G401.6 (cell line): ENCODE data around the gene INPPL1.

ENCODE experiments used
- FAIRE-seq: peaks from 2 replicates; lab custom pipeline; 2012; peaks lifted over from hg19 to GRCh38; lab: Jason Lieb, UNC

Gene INPPL1

DNA sequence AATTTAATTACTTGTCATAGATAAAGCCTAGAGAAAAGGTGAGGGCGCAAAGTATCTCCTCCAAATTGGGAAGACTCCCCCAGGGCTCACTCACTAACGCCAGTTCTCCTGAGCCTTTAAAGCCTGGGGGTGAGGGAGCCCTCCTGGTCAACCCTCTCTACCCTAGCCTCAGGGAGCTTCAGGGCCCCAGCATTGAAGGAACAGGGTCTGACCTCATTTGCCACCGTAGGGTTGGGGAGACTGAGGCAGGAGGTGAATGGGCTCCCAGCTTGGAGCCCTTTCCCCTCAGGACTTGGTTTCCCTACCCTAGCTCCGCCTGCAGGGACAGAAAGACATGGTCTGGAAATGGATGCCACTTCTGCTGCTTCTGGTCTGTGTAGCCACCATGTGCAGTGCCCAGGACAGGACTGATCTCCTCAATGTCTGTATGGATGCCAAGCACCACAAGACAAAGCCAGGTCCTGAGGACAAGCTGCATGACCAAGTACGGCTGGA, 6.3 kb upstream of the INPPL1 start:
- FAIRE-seq, result no peak

DNA sequence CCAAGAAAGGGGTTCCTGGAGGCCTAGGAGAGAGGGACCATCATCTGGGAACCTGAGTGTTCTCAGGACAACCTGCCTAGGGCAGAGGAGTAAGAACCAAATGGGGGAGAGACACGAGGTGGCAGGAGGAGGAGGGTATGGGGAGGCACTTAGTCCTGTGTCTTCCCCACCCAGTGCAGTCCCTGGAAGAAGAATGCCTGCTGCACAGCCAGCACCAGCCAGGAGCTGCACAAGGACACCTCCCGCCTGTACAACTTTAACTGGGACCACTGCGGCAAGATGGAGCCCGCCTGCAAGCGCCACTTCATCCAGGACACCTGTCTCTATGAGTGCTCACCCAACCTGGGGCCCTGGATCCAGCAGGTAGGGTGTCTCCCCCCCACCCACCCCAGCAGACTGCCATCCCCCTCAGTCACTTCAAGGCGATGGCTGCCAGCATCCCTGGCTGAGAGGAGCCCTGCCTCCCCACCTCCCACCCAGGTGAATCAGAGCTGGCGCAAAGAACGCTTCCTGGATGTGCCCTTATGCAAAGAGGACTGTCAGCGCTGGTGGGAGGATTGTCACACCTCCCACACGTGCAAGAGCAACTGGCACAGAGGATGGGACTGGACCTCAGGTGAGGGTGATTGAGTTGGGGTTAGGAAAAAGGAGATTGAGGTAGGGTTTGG, 3.7 kb upstream of the INPPL1 start:
- no peak for FAIRE-seq

GRCh38 chr11:72221386-72222075, 3.0 kb upstream of the INPPL1 start:
- no peak for FAIRE-seq

- FAIRE-seq, result no peak
Measured at GRCh38 chr11:72222106-72222891, 2.3 kb upstream of the INPPL1 start.

- peak; percentile 95 for FAIRE-seq
Measured at GRCh38 chr11:72222907-72223614, 1.5 kb upstream of the INPPL1 start.

DNA sequence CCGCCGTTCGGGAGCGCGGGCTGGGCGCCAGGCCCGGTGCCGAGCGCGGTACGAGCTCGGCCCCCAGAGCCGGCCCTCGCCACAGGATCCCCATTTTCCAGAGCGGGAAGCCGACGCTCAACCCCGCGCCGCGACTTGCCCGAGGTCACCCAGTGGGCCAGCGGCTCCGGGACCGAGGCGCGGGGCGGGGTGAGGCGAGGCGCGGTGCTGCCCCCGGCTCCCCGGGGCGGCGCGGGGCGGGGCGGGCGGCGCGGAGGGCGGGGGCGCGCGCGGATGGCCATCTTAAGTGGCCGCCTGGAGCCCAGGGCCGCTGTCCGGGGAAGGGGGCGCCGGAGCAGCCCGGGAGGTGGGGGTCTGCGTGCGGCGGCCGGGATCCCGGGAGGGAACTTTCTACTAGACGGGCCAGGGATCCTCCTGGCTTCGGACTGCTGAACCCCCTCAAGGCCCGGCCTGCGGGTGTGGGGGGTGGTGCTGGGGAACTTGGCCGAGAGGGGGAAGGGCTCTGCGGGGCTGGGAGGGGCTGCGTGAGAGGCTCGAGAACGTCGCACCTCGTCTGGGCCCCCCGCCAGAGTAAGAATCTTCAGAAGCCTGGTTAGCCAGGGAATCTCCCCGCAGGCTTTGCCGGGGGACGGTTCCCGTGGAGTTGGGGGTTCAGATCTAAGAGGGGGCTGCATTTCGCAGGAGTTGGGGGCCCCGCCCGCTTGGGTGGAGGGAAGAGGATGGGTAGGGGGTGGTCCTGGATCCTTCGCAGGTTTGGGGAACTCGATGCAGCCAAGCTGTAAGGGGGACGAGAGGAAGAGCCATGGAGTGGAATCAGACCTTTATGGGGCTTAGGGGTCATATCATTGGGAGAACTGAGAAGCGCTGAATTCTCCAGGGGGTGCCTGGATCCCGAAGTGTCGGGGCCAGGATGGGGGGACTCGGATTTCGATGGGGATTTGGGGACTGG, 678 bp upstream of the INPPL1 start:
- no peak for FAIRE-seq

GRCh38 chr11:72225411-72225951, 914 bp downstream of the INPPL1 start:
- no peak for FAIRE-seq

DNA sequence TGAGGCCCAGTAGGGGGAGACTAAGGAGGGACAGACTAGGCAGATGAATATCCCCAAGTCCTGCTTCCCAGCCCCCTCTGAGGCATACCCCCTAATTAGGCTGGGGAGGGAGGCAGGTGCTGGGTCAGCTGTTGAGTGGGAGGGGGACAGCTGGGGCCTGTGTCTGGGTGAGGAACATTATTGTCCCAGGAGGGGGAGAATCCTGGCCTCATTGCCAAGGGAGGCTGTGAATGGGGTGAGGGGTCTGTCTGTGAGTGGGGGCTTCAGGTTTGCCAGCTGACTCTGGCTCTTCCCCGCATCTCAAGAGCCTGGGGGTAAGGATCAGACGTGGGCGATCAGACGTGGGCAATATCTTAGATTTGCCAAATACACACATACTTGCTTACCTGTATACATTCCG, 2.1 kb downstream of the INPPL1 start:
- no peak for FAIRE-seq

- no peak for FAIRE-seq
Measured at GRCh38 chr11:72227316-72228228, 3.0 kb downstream of the INPPL1 start.

DNA sequence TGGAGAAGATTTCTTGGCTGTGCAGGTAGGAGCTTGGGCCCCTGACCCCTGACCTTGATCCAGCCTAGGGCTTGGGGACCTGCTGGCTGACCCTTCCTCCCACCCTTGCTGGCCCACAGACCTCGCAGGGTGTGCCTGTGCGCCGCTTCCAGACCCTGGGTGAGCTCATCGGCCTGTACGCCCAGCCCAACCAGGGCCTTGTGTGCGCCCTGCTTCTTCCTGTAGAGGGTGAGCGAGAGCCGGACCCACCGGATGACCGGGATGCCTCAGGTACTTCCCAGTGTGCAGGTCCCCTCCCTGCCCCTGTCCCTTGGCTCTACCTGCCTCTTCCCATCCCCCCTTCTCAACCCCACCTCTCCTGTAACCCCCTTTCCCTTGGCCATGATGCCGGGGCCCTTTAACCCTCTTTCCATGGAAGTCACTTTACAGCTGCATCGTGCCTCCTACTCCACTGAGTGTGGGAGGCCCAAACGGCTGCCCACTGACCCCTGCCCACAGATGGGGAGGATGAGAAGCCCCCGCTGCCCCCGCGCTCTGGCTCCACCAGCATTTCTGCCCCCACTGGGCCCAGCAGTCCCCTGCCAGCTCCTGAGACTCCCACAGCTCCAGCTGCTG, 3.8 kb downstream of the INPPL1 start:
- no peak for FAIRE-seq

GRCh38 chr11:72228844-72229231, 4.3 kb downstream of the INPPL1 start:
- FAIRE-seq, result no peak

- no peak for FAIRE-seq
Measured at GRCh38 chr11:72229336-72229924, 4.9 kb downstream of the INPPL1 start.

GRCh38 chr11:72229925-72230763, 5.6 kb downstream of the INPPL1 start:
- no peak for FAIRE-seq

GRCh38 chr11:72230764-72231365, 6.3 kb downstream of the INPPL1 start:
- FAIRE-seq, result no peak

DNA sequence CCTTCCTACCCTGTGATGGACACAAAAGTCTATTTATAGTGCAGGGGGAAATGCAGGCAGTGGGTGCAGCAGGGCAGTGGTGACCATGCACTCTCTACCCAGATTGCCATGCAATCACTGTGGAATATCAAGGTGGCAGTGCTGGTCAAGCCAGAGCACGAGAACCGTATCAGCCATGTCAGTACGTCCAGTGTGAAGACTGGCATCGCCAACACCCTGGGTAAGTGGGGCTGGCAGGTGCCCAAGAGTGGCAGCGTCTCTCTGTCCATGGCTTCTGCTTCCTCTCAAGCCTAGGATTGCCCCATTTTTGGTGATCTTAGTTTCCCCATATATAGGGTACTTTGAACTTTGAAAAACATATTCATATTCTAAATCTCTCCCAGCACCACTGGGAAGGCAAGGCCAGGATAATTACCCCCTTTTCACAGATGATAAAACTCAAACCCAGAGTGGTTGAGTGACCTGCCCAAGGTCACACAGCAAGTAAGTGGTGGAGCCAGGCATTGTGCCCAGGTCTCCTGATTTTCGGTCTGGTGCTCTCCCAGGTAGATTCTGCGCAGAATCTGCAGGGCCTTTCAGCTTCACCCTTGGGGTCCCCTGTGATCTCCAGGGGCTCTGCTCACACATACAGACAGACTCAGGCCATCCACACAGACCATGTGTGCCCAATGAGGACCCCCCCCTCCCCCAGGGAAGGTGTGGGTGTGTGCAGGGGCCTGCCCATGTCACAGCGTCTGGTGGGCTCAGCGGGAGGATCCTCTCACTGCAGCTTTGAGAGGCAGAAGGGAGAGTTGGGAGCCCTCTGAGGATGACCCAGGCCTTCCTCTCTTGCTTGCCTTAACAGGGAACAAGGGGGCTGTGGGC, 7.1 kb downstream of the INPPL1 start:
- no peak for FAIRE-seq

- no peak for FAIRE-seq
Measured at GRCh38 chr11:72232260-72233055, 7.9 kb downstream of the INPPL1 start.
